H1 (cell line): ENCODE data around the gene EXD1. TPM values are rescaled to one million over a fixed set of nuclear protein-coding genes. Genes with fewer than 3 reads are reported as not detected.

Source experiments
- BCL11A ChIP-seq, 2 experiments: IDR thresholded peaks; one replicate each; pipeline ENCODE4 v1.6.1; 2011; ENCODE audit warnings: low read depth in 2 of 2, low read length in 2 of 2, mild to moderate bottlenecking in 2 of 2
- RFX5 ChIP-seq: IDR thresholded peaks from 2 replicates; pipeline ENCODE4 v1.6.1; 2011; ENCODE audit warnings: low read depth, low read length, improper control_type of control experiment, borderline replicate concordance
- RNF2 ChIP-seq: fragments of 200-900, 300-1000 bp; sonication (generic); IDR thresholded peaks from 2 replicates; pipeline ENCODE4 v1.7.1; 2016; ENCODE audit warnings: borderline replicate concordance, low read depth, mild to moderate bottlenecking, antibody characterized with exemption, low read length; ENCODE audit not compliant: poor library complexity, severe bottlenecking; ENCODE audit errors: missing control alignments
- polyA plus RNA-seq, 7 experiments: library from polyadenylated mRNA; depleted of rRNA in 3 of 7; stranded (reverse) in 5 of 7; unstranded in 2 of 7; fragments of >200 nt in 5 of 7; fragments of 200-250 nt in 2 of 7; gene quantifications; 1 replicate in 5 of 7; 2 replicates in 1 of 7; 4 replicates in 1 of 7; pipeline versions ENCODE4 v1.2.1 to v1.2.3, GENCODE V29; 2011 to 2013; ENCODE audit warnings: missing spikeins in 2 of 7, mixed read lengths in 2 of 7
- total RNA-seq: library from RNA; stranded (reverse); fragmentation: NEBNext Ultra II Directional; extraction: Animal tissue kit (Norgen Biotek cat#: 25700); gene quantifications from 2 replicates; pipeline ENCODE4 v1.2.1, GENCODE V29; 2021

Gene EXD1
- total and polyA plus RNA-seq, 2 of the 8 experiments (the other 6 are each of a cell fraction or from before 2014, with no cell fraction given), result 0.06 to 0.54 TPM

DNA sequence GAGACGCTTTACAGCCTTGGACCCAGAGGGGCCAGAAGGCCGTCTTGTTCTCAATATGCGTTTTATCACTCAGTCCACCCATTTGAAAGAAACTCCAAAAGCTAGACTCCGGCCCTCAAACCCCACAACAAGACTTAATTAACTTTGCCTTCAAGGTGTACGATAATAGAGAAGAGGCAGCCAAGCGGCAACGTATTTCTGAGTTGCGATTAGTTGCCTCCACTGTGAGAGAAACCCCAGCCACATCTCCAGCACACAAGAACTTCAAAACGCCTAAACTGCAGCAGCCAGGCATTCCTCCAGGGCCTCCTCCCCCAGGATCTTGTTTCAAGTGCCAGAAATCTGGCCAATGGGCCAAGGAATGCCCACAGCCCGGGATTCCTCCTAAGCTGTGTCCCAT, 97.1 kb downstream of the EXD1 start (continued):
- TF ChIP-seq RFX5 (no peak), RNF2 (no peak), BCL11A (IDR thresholded peaks at IDR 0.05; ENCODE audit: low read depth in 2 of 2, low read length in 2 of 2) (no peak)

Other genes starting within 250 kb of the EXD1 start
- gene INO80, start 114.5 kb downstream of the EXD1 start, total RNA-seq, result 22.1 and 24.5 TPM in 2 replicates
- gene INO80, start 114.5 kb downstream of the EXD1 start, polyA plus RNA-seq (2011; rRNA removed), result 4.3 and 7.2 TPM in 2 replicates
- 83.3 and 89.0 TPM in 2 replicates for gene CHP1, start 511 bp upstream of the EXD1 start, total RNA-seq
- 31.7 and 45.2 TPM in 2 replicates for gene CHP1, start 511 bp upstream of the EXD1 start, polyA plus RNA-seq (2011; rRNA removed)
- 34.8 and 36.7 TPM in 2 replicates for gene OIP5, start 101.8 kb upstream of the EXD1 start, total RNA-seq
- gene OIP5, start 101.8 kb upstream of the EXD1 start, polyA plus RNA-seq (2011; rRNA removed), result 41.7 and 44.5 TPM in 2 replicates
- 135 and 144 TPM in 2 replicates for gene NUSAP1, start 102.1 kb upstream of the EXD1 start, total RNA-seq
- 60.8 and 65.0 TPM in 2 replicates for gene NUSAP1, start 102.1 kb upstream of the EXD1 start, polyA plus RNA-seq (2011; rRNA removed)
- 15.0 and 16.2 TPM in 2 replicates for gene NDUFAF1, start 171.7 kb upstream of the EXD1 start, total RNA-seq
- 5.9 and 10.8 TPM in 2 replicates for gene NDUFAF1, start 171.7 kb upstream of the EXD1 start, polyA plus RNA-seq (2011; rRNA removed)
- 47.7 and 57.8 TPM in 2 replicates for gene RTF1, start 186.3 kb upstream of the EXD1 start, total RNA-seq
- gene RTF1, start 186.3 kb upstream of the EXD1 start, polyA plus RNA-seq (2011; rRNA removed), result 18.6 and 22.6 TPM in 2 replicates